Iris pigment epithelial cell (primary cell): ENCODE data around the gene SERPINC1.
"Not testable (repeated sequence)": the region's sequence is repeated elsewhere in the genome, so short reads cannot be mapped to it uniquely, and the experiment has no call there.

Source experiments
- DNase-seq: peaks from one replicate; pipeline ENCODE4 v3.0.0-alpha.2; 2011; ENCODE audit warnings: low read depth

SERPINC1 gene

GRCh38 chr1:173862769-173863223, 54.3 kb downstream of the SERPINC1 start:
- peak; percentile 16 for DNase-seq

GRCh38 chr1:173862146-173862768, 54.9 kb downstream of the SERPINC1 start:
- not testable (repeated sequence) for DNase-seq

- no peak for DNase-seq
Measured at GRCh38 chr1:173861731-173862145, 55.4 kb downstream of the SERPINC1 start.

GRCh38 chr1:173860065-173860464, 57.1 kb downstream of the SERPINC1 start:
- no peak for DNase-seq

- DNase-seq = not testable (repeated sequence)
Measured at GRCh38 chr1:173859547-173859946, 57.6 kb downstream of the SERPINC1 start.

GRCh38 chr1:173857363-173857917, 59.7 kb downstream of the SERPINC1 start:
- peak; percentile 30 for DNase-seq

GRCh38 chr1:173856903-173857302, 60.2 kb downstream of the SERPINC1 start:
- peak; percentile 21 for DNase-seq

- DNase-seq = no peak
Measured at GRCh38 chr1:173856014-173856413, 61.1 kb downstream of the SERPINC1 start.
